NCI-H82 (cell line): ENCODE measurements around the gene TGIF1.
A peak's percentile ranks its signal among the peaks of the same experiment; 100 is the strongest.
"Not testable (repeated sequence)": the region's sequence is repeated elsewhere in the genome, so short reads cannot be mapped to it uniquely, and the experiment has no call there.

Experiments used
- DNase-seq: peaks from one replicate; lab custom pipeline; 2025; lab: John Stamatoyannopoulos, UW

The TGIF1 gene

DNA sequence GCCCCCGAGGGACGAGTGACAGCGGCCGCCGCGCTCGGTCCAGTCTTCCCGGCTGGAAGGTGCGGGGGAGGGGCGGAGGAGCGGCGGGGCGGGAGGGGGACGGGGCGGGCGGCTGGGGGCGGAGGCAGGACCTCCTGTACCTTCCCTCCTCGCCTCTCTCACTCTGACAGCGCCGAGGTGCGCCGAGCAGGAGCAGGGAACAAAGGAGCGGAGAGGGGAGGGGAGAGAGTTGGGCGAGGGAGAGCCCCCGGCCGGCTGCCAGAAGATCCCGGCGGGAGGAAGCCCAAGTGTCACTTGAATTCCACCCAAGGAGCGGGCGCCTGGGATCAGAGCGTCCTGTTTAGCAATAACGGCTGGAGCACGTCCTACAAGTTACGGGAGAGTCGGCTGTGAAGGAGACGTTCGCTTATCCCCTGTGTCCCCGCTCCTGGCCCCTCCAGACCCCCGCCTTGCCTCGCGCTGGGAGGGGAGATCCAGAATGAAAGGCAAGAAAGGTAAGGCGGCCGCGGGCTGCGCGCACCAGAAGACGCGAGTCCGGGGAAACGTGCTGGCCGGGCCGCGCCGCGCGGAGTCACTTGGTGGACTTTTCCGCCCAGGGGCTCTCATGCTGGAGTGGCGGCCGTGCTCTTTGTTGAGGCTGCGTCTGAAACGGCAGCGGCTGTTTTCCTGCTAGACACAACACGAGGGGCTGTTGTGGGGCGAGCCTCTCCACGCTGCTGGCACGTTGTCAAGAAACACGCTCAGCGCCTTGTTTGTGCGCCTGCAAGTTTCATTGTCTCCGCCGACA, at the start of gene TGIF1:
Gene TGIF1, plus strand, starts transcription at position 161 of the 787 bp plus-strand sequence. Its CDS starts 318 bp downstream, at position 479.
- DNase-seq: peak; percentile 90

DNA sequence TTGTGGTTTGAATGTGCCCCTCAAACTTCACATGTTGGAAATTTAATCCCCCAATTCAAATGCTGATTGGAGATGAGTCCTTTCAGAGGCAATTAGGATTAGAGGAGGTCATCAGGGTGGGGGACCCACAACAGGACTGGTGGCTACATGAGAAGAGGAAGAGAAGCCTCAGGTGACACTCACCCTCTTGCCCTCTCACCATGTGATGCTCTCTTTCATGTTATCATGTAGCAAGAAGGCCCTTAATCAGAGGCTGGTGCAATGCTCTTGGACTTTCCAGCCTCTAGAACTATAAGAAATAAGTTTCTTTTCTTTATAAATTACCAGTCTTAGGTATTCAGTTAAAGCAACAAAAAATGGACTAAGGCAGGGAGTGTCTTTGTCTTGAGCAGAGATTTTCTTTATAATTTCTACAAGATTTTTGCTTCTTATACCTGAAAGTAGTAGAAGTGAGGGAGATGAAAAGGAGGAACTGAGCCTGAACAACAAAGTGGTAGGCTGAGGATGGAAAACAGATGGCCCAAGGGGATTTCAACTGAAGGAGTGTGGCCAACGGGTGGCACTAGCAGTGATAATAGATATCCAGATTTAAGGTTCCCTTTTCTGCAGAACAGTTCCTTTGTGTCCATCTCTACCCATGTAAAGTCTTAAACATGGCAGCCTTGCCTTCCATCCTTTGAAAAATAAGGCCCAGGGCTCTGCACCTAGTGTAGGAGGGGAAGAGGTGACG, 49.2 kb upstream of the TGIF1 start:
- peak; percentile 17 for DNase-seq

DNA sequence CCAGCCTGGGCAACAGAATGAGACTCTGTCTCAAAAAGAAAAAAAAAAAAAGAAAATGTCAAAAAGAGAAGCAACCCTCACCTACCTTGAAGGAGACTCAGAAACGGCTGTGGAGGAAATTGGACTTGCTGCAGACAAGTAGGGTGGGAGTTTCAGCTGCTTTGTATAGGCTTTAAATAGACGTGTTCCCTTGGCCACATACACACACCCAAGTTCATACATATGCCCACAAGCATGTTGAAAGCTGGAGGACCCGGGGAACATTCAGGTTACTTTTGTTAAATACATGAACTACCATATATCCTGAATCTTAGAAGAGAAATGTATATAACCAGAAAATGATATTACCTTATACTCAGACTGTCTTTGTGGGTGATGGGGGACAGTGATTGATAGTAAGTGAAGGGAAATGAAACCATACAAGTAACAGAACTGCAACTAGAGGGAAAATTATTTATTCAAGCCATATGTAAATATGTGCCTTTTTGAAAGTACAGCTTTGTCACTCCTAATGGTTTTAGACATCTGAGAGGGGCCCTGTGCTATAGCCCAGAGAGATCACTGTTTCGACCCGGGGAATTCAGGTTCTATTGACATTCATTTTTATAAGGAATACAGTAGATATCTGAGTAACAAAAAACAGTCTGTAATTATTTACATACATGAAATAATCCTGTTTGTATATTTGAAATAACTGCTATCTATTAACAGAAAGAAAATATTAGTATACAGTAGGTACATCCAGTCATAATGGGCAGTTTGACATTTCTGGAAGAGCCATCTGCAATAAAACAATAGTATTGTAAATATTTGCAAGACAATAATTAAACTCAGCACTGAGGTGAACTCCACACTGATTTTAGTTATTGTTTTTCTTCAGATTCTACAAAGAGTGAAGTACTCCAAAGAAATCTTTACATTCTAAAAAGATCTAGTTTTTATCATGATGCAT, 48.0 kb upstream of the TGIF1 start:
- DNase-seq: no peak

DNA sequence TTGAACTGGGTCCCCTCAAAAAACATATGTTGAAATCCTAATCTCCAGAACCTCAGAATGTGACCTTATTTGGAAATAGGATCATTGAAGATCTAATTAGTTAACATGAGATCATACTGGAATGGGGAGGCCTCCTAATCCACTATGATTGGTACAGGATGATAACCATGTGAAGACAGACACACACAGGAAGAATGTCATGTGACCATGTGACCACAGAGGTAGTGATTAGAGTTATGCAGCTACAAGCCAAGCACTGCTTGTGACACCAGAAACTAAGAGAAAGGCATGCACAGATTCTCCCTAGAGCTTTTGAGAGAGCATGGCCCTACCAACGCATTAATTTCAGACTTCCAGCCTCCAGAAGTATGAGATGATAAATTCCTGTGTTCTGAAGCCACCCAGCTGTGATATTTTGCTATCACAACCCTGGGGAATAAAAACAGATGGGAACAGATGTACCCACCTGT, 47.0 kb upstream of the TGIF1 start:
- peak; percentile 96 for DNase-seq

DNA sequence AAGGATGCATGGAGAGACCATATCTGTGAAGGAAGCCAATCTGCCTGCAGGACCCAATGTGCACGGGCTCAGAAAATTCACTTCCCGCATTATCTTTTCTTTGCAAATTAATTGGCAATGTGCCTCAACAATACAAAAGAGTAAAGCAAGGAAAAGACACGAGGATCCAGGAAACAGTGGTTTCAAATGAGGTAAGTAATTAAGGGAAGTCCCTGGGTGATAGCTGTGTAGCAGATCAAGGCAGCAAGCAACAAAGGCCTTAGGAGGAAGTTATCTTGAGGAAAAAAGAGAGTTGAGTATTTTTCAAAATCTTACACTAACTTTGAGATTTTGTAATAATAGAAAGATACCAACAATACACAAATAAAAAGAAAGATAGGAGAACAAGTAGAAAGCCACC, 44.3 kb upstream of the TGIF1 start:
- no peak for DNase-seq

DNA sequence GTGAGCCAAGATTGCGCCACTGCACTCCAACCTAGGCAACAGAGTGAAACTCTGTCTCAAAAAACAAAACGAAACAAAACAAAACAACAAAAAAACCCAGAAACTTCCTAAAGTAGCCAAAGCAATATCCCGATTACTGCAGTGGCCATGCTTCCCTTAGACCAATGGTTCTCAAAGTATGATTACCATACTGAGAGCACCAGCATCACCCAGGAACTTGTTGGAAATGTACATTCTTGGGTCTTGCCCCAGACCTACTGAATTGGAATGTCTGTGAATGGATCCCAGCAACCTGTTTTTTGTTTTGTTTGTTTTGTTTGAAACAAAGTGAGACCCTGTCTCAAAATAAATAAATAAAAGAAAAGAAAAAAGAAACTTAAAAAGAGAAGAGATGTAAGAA, 41.9 kb upstream of the TGIF1 start:
- DNase-seq: no peak

DNA sequence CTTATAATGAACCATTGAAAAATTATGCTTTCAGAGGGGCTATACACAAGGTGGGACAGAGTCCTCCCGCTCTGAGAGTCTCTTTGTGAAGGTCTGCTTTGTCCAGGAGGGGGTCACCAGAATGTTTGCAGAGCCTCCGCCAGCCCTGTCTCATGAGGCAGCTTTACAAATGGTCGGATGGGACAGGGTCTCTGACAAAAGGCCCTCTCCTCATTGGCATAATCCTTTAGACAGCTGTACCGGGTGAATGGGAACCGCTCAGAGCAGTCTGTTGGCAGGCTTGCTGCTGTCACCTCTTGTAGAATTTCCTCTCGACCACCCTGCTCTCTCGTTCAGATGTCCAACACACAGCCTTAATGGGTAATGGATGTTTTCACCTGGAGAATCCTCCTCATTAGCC, 40.2 kb upstream of the TGIF1 start:
- peak; percentile 11 for DNase-seq

DNA sequence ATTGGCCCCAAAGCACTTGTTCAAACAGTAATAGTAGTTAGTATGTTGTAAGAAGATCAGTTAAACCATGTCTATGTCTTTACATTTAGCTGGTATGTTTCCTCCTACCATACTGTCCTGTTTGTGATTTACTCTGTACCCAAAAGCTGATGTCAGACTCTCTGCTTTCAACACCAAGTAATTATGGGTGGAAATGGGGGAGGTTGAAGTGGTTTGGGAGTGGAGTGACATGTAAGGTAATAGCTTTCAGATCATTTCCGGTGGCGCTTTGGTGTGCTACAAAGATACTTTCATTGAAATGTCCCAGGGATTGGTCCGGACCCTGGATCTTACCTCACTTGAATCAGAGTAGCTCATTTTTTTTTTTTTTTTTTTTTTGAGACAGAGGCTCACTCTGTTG, 39.7 kb upstream of the TGIF1 start:
- DNase-seq: no peak

DNA sequence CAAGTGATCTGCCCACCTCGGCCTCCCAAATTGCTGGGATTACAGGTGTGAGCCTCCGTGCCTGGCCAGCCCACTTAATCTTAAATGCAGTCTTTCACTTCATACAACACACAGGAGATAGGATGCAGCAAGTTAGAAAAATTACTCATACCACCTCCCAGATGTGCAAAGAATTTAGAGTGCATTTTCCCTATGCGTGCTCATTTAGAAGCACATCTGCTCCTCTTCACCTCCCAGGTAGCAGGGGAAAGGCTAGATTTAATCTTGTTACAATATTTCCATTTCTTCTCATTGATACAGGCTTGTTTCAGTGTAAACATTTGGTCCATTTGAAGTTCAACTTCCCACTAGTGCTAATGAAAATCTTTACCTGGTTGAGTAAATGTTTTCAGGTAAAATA, 39.1 kb upstream of the TGIF1 start:
- DNase-seq: not testable (repeated sequence)

DNA sequence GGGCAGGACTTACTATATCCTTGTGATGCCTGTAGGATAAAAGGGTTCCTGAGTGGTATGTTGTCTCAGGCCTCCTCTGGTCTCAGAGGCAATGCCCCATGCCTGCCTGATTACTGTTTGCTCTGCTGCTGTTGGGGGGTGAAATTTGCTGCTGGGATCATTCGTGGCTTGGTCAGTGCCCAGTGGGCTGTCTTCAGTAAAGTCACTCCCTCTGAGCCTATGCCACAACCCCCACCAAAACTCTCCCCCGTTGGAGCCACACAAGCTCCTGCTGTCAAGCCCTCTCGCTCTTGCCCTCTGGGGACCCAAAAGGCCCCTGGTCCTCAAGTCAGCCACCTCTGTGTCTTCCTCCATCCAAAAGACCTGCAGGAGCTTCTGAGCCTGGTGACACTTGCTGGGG, 38.6 kb upstream of the TGIF1 start:
- DNase-seq: no peak

DNA sequence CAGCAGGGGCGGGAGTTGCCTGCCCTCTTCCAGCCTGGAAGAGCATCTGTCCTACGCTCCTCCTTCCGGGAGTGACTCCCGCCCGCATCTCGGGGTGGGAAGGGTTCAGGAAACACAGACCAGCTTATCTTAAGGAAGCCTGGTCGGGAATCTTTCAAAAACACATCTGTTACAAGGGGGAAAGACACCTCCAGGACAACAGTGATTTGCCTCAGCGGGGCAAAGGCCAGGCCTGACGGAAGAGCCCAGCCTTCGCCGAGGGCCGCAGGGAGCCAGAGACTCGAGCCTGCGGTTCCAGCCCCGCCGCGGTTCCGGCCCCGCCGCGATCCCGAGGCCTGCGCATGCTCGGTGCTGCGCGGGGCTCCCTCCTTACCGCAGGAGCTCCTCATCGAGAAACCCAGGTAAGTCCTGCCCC, 38.1 kb upstream of the TGIF1 start:
- no peak for DNase-seq

DNA sequence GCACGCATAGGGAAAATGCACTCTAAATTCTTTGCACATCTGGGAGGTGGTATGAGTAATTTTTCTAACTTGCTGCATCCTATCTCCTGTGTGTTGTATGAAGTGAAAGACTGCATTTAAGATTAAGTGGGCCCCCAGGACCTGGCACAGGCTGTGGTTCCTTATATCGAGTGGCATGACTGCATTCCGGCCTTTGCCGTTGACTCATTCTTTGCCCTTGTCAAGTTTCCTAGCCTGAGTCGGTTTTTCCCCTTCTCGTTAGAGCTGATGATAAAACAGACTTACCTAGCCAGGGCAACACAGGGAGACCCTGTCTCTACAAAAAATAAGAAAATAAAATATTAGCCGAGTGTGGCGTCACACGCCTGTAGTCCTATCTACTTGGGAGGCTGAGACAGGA, 37.4 kb upstream of the TGIF1 start:
- DNase-seq: not testable (repeated sequence)

DNA sequence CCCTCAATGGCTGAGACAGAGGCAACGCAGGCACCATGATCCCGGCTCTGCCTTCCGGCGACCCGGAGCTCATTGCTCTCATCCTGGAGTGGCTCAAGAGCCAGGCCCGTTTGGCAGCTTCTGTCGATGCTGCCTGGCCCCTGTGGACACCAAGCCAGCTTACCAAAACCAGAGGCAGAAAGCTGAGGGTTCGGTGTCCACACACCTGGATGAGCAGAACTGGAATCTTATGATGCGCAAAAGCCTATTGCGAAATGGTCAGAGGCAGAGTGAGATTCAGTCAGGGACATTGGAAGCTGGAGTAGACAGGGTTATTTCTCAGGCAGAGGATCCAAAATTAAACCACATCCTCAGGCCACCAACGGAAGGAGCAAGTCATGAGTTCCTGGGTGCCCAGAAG, 34.9 kb upstream of the TGIF1 start:
- no peak for DNase-seq

DNA sequence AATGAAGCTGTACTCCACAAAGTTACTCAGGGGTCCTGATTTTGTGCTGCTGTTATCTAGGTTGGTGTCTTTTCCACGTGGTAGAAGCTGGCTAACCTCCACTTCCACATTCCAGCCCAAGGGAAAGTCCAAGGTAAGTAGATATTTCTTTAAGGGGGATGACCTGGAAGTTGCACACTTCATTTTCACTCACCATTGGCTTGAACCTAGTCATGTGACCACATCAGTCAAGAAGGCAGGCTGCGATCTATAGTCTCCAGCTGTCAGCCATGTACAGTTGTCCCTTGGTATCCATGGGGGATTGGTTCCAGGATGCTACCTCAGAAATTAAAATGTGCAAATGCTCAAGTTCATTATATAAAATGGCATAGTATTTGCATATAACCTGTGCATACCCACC, 31.9 kb upstream of the TGIF1 start:
- no peak for DNase-seq

DNA sequence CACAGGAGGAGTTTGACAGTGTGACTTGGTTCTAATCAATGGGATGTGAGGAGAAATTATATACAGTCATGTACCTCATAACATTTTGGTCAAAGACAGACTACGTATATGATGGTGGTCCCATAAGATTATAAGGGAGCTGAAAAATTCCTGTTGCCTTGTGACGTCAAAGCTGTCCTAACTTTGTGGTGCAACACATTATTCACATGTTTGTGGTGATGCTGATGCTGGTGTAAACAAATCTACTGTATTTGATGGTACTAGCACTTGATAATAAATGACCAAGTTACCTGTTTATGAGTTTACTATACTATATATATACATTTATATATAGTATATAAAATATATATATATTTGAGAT, 29.1 kb upstream of the TGIF1 start:
- DNase-seq: no peak

DNA sequence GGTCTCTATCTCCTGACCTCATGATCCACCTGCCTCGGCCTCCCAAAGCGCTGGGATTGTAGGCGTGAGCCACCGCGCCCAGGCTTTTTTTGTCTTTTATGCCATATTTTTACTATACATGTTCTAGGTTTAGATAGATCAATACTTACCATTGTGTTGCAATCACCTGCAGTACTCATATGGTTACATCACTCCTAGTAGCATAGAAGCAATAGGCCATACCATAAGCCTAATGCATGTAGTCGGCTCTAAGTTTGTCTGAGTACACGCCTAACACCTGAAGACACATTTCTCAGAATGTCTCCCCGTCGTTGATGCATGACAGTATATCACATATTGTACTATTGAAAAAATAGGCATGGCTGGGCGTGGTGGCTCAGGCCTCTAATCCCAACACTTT, 27.1 kb upstream of the TGIF1 start:
- no peak for DNase-seq

DNA sequence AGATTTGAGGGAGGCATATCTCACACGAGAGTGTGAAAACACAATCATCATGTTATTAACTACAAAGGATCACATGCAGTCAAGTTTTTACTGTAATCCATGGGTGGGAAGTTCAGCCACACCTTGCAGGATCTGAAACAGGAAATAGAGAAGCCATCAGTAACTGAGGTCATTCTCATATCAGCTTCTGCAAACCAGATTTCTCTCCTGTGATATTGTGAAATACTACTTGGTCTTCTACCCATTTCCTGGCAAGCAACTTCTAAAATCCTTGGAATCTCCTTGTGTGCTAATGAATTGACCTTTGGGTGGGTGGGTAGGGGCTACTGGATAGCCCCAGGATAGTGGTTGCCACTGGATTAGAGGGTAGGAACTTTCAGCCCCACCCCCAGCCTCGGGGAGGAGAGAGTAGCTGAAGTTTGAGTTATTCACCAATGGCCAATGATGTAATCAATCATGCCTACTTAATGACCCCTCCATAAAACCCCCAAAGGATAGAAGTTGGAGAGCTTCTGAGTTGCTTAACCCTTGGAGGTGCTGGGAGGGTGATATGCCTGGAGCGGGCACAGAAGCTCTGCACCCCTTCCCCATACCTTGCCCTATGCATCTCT, 25.6 kb upstream of the TGIF1 start:
- no peak for DNase-seq

DNA sequence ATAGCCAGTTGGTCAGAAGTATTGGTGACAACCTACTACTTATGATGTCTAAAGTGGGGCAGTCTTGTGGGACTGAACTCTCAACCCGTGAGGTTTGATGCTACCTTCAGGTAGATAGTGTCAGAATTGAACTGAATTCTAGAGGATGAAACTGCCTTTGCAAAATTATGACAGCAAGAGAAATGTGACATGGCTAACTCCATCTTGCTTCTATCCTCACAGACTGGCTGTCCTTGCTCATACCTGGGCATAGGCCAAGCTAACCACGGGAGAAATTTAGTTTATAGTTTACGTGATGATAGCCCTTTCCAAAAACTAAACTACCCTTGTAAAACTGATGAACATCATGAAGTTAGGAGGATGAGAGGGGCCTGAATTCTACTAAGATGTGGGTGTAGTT, 24.9 kb upstream of the TGIF1 start:
- DNase-seq: no peak

DNA sequence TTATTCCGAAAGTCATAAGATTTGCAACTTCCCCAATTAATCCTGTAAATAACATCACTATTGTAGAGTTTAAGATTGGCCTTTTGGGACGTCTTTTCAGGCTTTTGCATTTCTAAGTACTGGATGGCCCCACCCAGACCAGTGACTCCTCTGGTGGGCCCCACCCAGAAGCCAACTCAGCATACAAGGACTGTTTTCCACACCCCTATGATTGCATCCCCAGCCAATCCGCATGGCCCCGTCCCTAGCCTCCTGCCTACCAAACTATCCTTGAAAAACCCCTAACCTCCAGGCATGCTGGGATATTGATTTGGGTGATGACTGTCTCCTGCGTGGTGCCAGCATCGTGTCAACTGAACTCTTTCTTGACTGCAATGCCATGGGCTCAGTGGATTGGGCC, 24.5 kb upstream of the TGIF1 start:
- no peak for DNase-seq

DNA sequence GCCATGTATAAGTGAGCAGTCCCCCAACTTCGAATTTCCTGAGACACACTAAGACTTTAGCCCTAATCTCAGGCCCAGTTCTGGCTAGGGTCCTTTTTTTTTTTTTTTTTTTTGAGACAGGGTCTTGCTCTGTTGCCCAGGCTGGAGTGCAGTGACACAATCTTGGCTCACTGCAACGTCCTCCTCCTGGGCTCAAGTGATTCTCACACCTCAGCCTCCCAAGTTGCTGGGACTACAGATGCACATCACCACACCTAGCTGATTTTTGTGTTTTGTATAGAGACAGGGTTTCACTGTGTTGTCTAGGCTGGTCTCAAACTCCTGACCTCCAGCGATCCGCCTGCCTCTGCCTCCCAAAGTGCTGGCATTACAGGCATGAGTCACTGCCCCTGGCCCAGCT, 23.9 kb upstream of the TGIF1 start:
- no peak for DNase-seq

DNA sequence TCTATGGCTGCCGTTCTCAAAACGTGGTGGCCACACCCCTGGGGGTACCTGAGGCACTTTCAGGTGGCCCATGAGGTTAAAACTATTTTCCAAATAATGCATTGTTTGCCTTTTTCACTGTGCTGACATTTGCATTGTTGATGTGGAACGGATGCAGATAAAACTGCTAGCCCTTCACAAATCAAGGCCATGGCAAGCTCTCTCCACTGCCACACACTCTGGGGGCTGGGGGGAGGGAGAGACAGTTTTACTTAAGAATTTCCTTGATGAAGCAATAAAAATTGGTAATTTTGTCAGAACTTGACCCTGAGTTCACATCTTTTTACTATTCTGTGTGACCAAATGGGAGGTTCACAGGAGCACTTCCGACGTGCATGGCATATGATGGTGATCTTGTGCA, 22.0 kb upstream of the TGIF1 start:
- DNase-seq: no peak

DNA sequence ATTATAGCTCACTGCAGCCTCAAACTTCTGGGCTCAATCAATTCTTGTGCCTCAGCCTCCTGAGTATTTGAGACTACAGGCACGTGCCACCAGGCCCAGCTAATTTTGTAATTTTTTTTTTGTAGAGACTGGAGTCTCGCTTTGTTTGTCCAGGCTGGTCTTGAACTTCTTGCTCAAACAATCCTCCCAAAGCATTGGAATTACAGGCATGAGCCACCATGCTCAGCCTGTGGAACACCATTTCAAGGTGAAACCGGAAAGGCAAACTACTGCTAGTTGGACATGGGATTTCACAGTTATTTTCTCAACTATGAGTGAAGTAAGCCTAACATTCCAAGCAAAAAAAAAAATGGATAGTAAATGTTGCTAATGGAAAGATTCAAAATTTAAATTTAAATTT, 20.9 kb upstream of the TGIF1 start:
- no peak for DNase-seq
